Peyer's patch (tissue), 4 donors: Measurements from ENCODE around the gene GLIS1.

ENCODE experiments used
- POLR2A ChIP-seq, 2 donors: fragments of 450-650 bp; IDR thresholded peaks; one replicate each; pipeline ENCODE4 v1.5.1; 2017; ENCODE audit warnings: antibody characterized with exemption in 2 of 2, mild to moderate bottlenecking in 2 of 2, moderate library complexity in 2 of 2
- TF ChIP-seq, protein P1 (sequence below), 6 experiments: fragments of 450-650 bp in 4 of 6; fragments of 200-600 bp in 2 of 6; sonication (generic) in 1 of 6; IDR thresholded peaks; one replicate each; pipeline ENCODE4 v1.5.1; 2017 to 2019; ENCODE audit warnings: antibody characterized with exemption in 6 of 6, mild to moderate bottlenecking in 3 of 6, moderate library complexity in 1 of 6

GRCh38 chr1:53747841-53748240, 8.9 kb upstream of the GLIS1 start:
- TF ChIP-seq, protein P1, sequence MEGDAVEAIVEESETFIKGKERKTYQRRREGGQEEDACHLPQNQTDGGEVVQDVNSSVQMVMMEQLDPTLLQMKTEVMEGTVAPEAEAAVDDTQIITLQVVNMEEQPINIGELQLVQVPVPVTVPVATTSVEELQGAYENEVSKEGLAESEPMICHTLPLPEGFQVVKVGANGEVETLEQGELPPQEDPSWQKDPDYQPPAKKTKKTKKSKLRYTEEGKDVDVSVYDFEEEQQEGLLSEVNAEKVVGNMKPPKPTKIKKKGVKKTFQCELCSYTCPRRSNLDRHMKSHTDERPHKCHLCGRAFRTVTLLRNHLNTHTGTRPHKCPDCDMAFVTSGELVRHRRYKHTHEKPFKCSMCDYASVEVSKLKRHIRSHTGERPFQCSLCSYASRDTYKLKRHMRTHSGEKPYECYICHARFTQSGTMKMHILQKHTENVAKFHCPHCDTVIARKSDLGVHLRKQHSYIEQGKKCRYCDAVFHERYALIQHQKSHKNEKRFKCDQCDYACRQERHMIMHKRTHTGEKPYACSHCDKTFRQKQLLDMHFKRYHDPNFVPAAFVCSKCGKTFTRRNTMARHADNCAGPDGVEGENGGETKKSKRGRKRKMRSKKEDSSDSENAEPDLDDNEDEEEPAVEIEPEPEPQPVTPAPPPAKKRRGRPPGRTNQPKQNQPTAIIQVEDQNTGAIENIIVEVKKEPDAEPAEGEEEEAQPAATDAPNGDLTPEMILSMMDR (IDR thresholded peaks at IDR 0.05): no peak
- TF ChIP-seq POLR2A (IDR thresholded peaks at IDR 0.05): no peak
